Measurements from ENCODE around the gene CYSRT1.

GRCh38 chr9:137218212-137218753 lies 6.7 kb upstream of the CYSRT1 start:
- TF ChIP-seq RXRA (IDR thresholded peaks at IDR 0.05; ENCODE audit: borderline replicate concordance, low read depth) (no peak), POLR2AphosphoS5 (IDR thresholded peaks at IDR 0.05; ENCODE audit: low read depth, low read length) (no peak), CTCF (IDR thresholded peaks at IDR 0.05) (no peak), GABPA (IDR thresholded peaks at IDR 0.05; ENCODE audit: low read depth) (no peak), FOXM1 (IDR thresholded peaks at IDR 0.05; ENCODE audit: low read depth) (no peak), MAX (IDR thresholded peaks at IDR 0.05; ENCODE audit: low read depth) (no peak), USF1 (IDR thresholded peaks at IDR 0.05; ENCODE audit: borderline replicate concordance, low read depth) (no peak), EP300 (IDR thresholded peaks at IDR 0.05; ENCODE audit: borderline replicate concordance in 1 of 2, low read depth in 1 of 2, low read length in 1 of 2) (no peak), IRF3 (IDR thresholded peaks at IDR 0.05; ENCODE audit: low read depth, low read length) (no peak), TAF1 (IDR thresholded peaks at IDR 0.05; ENCODE audit: borderline replicate concordance, low read depth, low read length) (no peak), RFX5 (IDR thresholded peaks at IDR 0.05; ENCODE audit: low read length) (no peak)
